HG03039 (cell line): ENCODE data around the gene LYPD6B.

ENCODE experiments used
- ATAC-seq: cut with Tn5 transposase; IDR thresholded peaks from one replicate; pipeline ENCODE4 v1.9.1; 2021; ENCODE audit warnings: mild to moderate bottlenecking, moderate library complexity; ENCODE audit not compliant: unreplicated experiment

LYPD6B gene

DNA sequence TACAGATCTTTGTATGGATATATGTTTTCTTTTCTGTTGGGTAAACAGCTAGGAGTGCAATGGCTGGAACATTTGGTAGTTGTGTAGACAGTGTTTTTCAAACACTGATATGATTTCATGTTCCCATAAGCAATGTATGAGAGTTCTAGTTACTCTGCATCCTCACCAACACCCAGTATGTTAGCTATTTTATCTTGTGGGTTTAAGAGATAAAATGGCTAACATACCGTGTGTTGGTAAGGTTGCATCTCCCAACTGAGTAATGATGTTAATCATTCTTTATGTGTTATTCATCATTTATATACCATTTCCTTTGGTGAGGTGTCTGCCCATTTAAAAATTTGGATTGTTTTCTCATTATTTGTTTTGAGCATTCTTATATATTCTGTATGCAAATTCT, 65.7 kb downstream of the LYPD6B start:
- no peak for ATAC-seq

DNA sequence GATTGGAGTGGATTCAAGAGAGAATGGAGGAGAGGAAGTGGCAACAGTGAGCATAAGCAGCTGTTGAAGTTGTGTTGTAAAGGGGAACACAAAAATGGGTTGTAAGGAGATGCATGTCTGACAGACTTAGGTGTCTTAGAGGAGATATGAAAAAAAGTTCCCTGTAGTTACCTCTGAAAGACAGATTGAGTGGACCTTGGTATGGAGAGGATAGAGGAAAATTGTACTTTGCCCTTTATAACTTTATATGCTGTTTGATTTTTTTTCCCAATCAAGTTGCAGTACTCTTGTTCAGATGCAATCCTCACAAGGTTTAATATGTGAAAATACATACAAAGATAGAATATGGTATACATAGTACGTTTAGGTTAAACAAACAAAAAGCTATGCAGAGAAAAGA, 73.6 kb downstream of the LYPD6B start:
- ATAC-seq: no peak

- ATAC-seq: no peak
Measured at GRCh38 chr2:149112713-149113112, 74.2 kb downstream of the LYPD6B start.

DNA sequence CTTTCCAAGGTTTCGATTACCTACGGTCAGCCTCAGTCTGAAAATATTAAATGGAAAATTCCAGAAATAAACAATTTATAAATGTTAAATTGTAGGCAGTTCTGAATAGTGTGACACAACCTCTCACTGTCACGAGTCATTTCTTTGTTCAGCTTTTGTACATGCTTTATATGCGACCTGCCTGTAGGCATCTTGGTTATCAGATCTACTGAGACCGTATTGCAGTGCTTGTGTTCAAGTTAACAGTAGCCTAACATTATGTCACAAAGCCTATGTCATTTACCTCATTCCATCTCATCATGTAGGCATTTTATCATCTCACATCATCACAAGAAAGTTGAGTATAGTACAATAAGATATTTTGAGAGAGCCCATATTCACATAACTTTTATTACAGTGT, 77.3 kb downstream of the LYPD6B start:
- no peak for ATAC-seq

DNA sequence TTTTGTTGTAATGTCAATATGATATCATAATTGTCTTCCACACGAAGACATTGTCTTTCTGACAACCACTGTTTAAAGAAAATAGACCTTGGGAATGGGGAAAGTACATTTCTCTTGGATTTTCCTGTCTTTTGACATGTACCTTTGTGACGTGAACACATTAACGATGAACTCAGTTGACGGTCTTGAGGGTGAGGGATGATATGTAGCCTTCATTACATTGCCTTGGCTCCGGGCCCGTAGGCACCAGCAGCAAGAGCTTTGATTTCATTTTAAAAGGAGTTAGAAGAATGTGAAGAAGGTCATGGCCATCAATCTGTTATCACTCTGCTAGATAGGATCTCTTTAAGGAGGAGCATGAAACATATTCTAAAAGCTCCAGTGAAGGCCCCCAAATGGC, 80.9 kb downstream of the LYPD6B start:
- no peak for ATAC-seq

DNA sequence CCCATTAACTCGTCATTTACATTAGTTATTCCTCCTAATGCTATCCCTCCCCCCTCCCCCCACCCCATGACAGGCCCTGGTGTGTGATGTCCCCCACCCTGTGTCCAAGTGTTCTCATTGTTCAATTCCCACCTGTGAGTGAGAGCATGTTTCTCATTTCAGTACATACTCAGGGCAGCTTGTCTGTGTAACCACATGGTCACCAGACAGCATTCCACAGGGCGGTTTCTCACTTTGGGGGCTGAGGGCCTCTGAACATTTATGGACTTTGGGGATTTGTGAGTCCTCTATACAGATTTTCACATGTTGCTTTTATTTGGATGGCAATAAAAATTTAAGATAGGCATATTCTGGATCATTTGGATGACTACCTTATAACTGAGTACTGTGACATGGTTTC, 84.0 kb downstream of the LYPD6B start:
- ATAC-seq: no peak

- ATAC-seq: no peak
Measured at GRCh38 chr2:149125031-149125725, 86.7 kb downstream of the LYPD6B start.

- ATAC-seq: no peak
Measured at GRCh38 chr2:149129433-149129832, 90.9 kb downstream of the LYPD6B start.

GRCh38 chr2:149132339-149132738, 93.8 kb downstream of the LYPD6B start:
- ATAC-seq: no peak

- ATAC-seq: no peak
Measured at GRCh38 chr2:149132901-149133300, 94.4 kb downstream of the LYPD6B start.

DNA sequence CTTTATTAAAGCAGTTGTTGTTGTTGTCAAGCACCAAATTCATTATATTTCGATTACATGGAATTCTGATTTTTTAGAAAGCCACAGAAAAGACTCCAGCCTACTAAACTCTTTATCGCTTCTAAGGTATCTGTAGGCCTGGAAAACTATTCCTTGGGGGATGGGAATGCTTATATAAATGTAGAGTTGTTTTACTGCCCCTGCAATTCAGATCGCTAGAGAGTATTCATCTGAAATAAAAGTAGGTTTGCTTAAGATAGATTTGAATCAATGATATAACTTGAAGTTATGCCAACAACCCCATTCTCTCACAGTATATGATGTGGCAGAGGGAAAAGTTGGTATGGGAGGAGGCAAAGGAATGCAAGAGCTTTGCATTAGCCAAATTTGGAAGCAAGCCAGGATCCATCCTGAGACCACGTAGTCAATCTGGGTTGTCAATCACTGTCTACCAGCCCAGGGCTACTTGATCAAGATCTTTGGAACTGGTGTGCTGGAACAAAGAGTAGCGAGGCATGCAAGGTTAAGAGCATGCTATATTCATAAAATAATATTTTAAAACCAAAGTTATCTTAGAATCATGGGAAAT, 95.9 kb downstream of the LYPD6B start:
- ATAC-seq: no peak

- ATAC-seq: no peak
Measured at GRCh38 chr2:149136111-149136510, 97.6 kb downstream of the LYPD6B start.

DNA sequence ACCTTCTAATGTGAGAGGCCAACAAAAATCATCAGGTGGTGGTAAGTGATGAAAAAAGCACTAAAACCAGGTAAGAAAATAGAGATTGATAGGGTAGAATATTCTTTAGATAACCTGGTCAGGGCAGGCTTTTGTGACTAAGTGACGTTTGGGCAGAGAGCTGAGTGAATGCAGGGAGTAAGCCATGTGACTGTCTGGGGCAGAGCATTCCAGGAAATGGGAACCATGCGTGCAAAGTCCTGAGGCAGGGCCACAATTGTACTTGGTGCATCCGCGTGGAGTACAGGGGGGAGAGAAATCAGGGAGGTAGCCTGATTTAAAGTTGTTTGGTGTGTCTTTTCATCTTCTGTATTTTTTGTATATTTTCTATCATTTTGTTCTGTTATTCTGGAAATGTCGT, 102.5 kb downstream of the LYPD6B start:
- ATAC-seq: no peak

- ATAC-seq: no peak
Measured at GRCh38 chr2:149143734-149144133, 105.2 kb downstream of the LYPD6B start.

GRCh38 chr2:149145314-149146295, 107.1 kb downstream of the LYPD6B start:
- ATAC-seq: no peak

DNA sequence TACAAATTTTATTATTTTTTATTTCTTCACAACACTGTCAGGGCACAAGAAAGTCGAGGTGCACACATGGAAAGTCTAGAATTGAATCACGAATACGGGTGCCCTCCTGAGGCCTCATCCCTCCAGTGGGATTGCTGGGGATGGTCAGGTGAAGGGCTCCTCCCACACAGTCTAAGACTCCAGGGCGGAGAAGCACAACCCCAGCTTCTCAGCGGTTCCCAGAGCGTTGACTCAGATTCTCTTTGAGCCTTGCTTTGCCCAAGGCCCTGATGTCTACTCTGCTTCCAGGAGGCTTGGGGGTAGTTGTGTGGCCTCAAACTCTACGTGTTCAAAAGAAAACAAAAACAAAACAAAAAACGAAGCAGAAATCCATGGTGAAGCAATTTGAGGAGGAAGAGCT, 108.4 kb downstream of the LYPD6B start:
- no peak for ATAC-seq

GRCh38 chr2:149148194-149149006, 109.9 kb downstream of the LYPD6B start:
- no peak for ATAC-seq

GRCh38 chr2:149149007-149149297, 110.5 kb downstream of the LYPD6B start:
- ATAC-seq: no peak

- no peak for ATAC-seq
Measured at GRCh38 chr2:149152469-149152953, 114.0 kb downstream of the LYPD6B start.

GRCh38 chr2:149155196-149155969, 116.9 kb downstream of the LYPD6B start:
- no peak for ATAC-seq
